Activated CD4-positive, alpha-beta memory T cell treated with anti-CD3 and anti-CD28 coated beads for 36 hours (primary cell): Measurements from ENCODE around the gene MCUR1. TPM values are rescaled to one million over a fixed set of nuclear protein-coding genes. Genes with fewer than 3 reads are reported as not detected.

ENCODE experiments used
- CTCF ChIA-PET: fragments of 350-600 bp; sonication (Branson Sonifier 250); formaldehyde crosslinking; loops from one replicate; lab custom pipeline; 2021; ENCODE audit warnings: antibody characterized with exemption, inconsistent platforms; lab: Charles Lee
- POLR2A ChIA-PET: fragments of 350-600 bp; sonication (Branson Sonifier 250); formaldehyde crosslinking; loops from one replicate; lab custom pipeline; 2021; ENCODE audit warnings: antibody characterized with exemption; lab: Charles Lee
- DNase-seq: peaks from one replicate; pipeline ENCODE4 v3.0.0-alpha.2; 2020
- H3K27ac Mint-ChIP-seq: one replicate; pipeline ENCODE4 v1.8.0; 2021; ENCODE audit warnings: mixed read lengths
- H3K27me3 Mint-ChIP-seq: one replicate; pipeline ENCODE4 v1.8.0; 2021; ENCODE audit warnings: mixed read lengths
- H3K36me3 Mint-ChIP-seq: one replicate; pipeline ENCODE4 v1.8.0; 2021; ENCODE audit warnings: mixed read lengths
- H3K4me1 Mint-ChIP-seq: one replicate; pipeline ENCODE4 v1.8.0; 2021; ENCODE audit warnings: low read depth, mixed read lengths
- H3K4me3 Mint-ChIP-seq: one replicate; pipeline ENCODE4 v1.8.0; 2021; ENCODE audit warnings: mild to moderate bottlenecking, mixed read lengths
- H3K9me3 Mint-ChIP-seq: one replicate; pipeline ENCODE4 v1.8.0; 2021; ENCODE audit warnings: mixed read lengths
- intact Hi-C: fragments of 100-400 bp; cut with micrococcal nuclease; formaldehyde crosslinking; loops from one replicate; pipeline ENCODE4 v1.15.1; 2023
- total RNA-seq, 2 experiments: library from RNA; stranded (reverse); gene quantifications; one replicate each; pipeline ENCODE4 v1.2.3, GENCODE V29; 2021

The MCUR1 gene
- total RNA-seq, 2 experiments from 2014 or later, result 36.6 to 38.8 TPM

DNA sequence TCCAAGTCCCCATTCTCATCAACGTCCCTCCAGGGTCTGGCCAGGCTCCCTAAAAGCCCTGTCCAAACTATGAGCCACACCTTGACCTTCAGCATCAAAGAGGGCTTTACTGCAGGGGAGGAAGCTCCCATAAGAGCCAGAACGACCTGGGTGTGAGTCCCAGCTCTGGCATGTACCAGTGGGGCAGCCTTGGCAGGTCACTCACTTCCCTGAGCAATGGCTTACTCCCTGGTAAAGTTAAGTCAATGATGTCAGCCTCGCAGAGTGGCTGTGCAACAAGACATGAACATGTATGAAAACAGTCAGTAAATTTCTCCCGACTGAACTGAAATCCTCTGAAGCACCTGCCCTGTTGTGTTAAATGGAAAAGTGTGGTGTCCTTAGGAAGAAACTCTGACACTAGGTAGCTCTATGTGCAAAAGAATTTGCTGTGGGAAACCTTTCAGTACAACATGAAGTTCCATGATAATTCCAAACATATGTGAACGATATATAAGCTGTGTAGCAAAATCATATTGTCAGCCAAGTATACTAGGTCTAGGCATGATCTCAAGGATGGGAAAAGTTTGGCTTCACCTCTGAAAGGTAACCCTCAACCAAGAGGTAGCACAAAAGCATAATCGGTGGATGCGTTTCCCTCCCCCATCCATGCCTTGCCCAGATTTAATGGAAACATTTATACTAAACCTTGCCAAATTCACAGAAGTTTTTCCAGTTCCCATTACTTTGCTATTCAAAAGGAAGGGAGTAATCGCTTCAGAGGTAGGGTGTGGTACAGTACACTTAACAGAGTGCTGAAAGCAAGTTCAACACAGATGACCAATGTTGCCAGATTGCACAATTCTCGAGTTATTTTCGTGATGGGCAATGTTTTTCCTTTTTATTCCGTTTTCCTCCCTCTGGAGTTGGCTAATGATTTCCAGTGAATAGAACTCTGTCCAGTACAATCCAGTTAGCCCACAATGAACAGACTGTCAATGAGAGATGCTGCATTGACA lies 53.8 kb downstream of the MCUR1 start:
- Mint-ChIP-seq H3K27ac (no peak overlapping the region), H3K36me3 (peaks cover 2% of the 10 kb centered on the region), H3K4me3 (no peak overlapping the region), H3K27me3 (no peaks in the 10 kb centered on the region), H3K4me1 (peaks cover 26% of the 10 kb centered on the region), H3K9me3 (peaks cover 5% of the 10 kb centered on the region)
- POLR2A ChIA-PET, result interaction anchor here (1.5 kb wide), 1 partner anchor 13 kb away, joined by 6 read pairs; no protein-coding TSS in a partner anchor
- CTCF ChIA-PET, result no interaction called here
- DNase-seq, result no peak
- intact Hi-C loops, result loop anchor here (10.0 kb wide), 1 partner anchor 406 kb away; no protein-coding TSS in a partner anchor

DNA sequence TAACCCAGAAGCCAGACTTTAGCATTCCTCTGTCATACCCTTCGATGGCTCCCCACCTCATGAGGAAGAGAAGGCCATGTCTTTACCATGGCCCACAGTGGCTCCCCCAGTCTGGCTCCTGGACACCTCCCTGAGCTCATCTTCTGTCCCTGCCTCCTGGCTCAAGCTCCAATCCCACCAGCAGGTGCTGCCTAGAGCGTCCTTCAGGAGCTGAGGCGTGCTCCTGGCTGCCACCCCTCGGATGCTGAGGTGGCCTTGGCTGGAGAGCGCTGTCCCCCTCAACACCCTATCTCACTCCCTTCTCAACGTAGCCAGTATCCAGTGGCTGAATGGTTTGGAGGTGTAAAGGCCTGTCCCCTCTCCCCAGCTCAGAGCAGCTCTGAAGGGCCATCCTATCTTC lies 55.3 kb downstream of the MCUR1 start:
- intact Hi-C loops, result no loop called here
- no peaks in the 10 kb centered on the region for H3K27me3 Mint-ChIP-seq
- DNase-seq, result no peak
- peaks cover 4% of the 10 kb centered on the region for H3K9me3 Mint-ChIP-seq
- H3K4me1 Mint-ChIP-seq, result peaks cover 24% of the 10 kb centered on the region
- ChIA-PET CTCF (interaction anchor here (1.3 kb wide), 1 partner anchor 134 kb away, joined by 4 read pairs; no protein-coding TSS in a partner anchor), POLR2A (interaction anchor here (1.2 to 1.4 kb wide), 2 partner anchors 28 to 47 kb away, joined by 3 read pairs; partner anchors contain the start of gene RANBP9)
- H3K27ac Mint-ChIP-seq, result no peak overlapping the region
- peaks cover 2% of the 10 kb centered on the region for H3K36me3 Mint-ChIP-seq
- no peak overlapping the region for H3K4me3 Mint-ChIP-seq

DNA sequence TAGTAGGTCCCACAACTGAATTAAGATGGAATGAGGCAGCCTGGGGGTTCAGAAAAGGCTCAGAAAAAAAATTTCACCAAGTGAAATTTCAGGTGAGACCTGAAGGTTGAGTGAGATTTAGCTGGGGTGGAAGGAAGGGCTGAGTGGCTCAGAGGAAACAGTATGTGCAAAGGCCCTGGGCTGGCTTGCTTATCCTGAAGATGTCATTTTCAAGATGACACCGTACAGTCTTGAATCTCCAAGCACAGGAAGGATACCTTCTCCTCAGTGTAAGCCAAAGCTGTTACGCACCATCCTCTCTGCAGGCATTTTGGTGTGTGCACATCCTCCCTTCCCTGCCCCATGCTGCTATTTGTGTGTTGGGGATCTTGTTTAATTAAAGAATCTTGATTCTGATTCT lies 59.7 kb downstream of the MCUR1 start:
- Mint-ChIP-seq H3K27me3 (no peaks in the 10 kb centered on the region), H3K9me3 (no peaks in the 10 kb centered on the region), H3K27ac (no peak overlapping the region), H3K4me3 (no peak overlapping the region), H3K4me1 (no peaks in the 10 kb centered on the region), H3K36me3 (no peaks in the 10 kb centered on the region)
- ChIA-PET CTCF (no interaction called here), POLR2A (no interaction called here)
- intact Hi-C loops, result no loop called here
- no peak for DNase-seq

DNA sequence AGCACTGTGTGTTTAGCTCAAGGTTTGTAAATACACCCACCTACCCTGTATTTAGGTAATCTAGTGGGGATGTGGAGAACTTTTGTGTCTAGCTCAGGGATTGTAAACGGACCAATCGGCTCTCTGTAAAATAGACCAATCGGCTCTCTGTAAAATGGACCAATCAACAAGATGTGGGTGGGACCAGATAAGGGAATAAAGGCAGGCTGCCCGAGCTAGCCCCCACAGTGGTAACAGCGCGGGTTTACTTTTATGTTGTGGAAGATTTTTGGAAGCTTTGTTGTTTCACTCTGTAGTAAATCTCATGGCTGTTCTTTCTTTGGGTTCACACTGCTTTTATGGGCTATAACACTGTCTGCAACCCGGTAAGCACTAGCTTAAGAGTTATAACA lies 70.6 kb downstream of the MCUR1 start:
- Mint-ChIP-seq H3K27ac (no peak overlapping the region), H3K27me3 (no peaks in the 10 kb centered on the region), H3K4me3 (no peak overlapping the region), H3K36me3 (peaks cover 1% of the 10 kb centered on the region), H3K4me1 (peaks cover 18% of the 10 kb centered on the region), H3K9me3 (peaks cover 2% of the 10 kb centered on the region)
- no peak for DNase-seq
- intact Hi-C loops, result no loop called here
- POLR2A ChIA-PET, result no interaction called here
- CTCF ChIA-PET, result interaction anchor here (0.7 kb wide), 1 partner anchor 131 kb away, joined by 3 read pairs; no protein-coding TSS in a partner anchor

DNA sequence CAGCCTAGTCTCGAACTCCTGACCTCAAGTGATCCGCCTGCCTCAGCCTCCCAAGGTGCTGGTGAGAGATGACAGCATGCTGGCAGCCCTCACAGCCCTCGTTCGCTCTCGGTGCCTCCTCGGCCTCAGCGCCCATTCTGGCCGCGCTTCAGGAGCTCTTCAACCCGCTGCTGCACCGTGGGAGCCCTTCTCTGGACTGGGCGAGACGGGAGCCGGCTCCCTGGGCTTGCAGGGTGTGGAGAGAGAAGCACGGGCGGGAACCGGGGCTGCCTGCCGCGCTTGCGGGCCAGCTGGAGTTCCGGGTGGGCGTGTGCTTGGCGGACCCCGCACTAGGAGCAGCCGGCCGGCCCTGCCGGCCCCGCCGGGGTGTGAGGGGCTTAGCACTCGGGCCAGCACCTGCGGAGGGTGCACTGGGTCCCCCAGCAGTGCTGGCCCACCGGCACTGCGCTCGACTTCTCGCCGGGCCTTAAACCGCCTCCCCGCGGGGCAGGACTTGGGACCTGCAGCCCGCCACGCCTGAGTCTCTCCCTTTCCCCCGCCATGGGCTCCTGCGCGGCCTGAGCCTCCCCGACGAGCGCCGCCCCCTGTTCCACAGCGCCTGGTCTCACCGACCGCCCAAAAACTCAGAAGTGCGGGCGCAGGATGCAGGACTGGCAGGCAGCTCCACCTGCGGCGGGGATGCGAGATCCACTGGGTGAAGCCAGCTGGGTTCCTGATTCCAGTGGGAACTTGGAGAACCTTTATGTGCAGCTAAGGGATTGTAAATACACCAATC lies 71.2 kb downstream of the MCUR1 start:
- POLR2A ChIA-PET, result no interaction called here

DNA sequence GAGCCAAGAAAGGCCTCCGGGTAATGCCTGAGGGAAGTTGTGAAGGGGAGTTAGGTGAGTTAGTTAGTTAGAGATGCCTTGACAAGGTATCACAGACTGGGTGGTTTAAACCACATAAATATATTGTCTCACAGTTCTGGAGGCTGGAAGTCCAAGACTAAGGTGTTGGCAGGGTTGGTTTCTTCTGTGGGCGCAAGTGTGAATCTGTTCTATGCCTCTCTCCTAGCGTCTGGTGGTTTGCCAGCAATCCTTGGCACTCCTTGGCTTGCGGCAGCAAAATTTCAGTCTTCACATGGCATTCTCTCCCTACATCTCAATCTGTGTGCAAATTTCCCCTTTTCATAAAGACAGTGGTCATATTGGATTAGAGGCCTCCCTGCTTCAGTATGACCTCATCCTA lies 73.0 kb downstream of the MCUR1 start:
- no peaks in the 10 kb centered on the region for H3K27me3 Mint-ChIP-seq
- POLR2A ChIA-PET, result no interaction called here
- H3K4me1 Mint-ChIP-seq, result no peaks in the 10 kb centered on the region
- no peak overlapping the region for H3K4me3 Mint-ChIP-seq
- peaks cover 1% of the 10 kb centered on the region for H3K36me3 Mint-ChIP-seq
- no peaks in the 10 kb centered on the region for H3K9me3 Mint-ChIP-seq
- CTCF ChIA-PET, result no interaction called here
- intact Hi-C loops, result no loop called here
- no peak for DNase-seq
- no peak overlapping the region for H3K27ac Mint-ChIP-seq

More for the DNA sequence above, 71.2 kb downstream of the MCUR1 start:
- Mint-ChIP-seq H3K9me3 (peaks cover 2% of the 10 kb centered on the region), H3K36me3 (peaks cover 1% of the 10 kb centered on the region), H3K27ac (no peak overlapping the region), H3K4me3 (peak overlapping the region; percentile 53), H3K27me3 (no peaks in the 10 kb centered on the region), H3K4me1 (peaks cover 14% of the 10 kb centered on the region)
- intact Hi-C loops, result no loop called here
- CTCF ChIA-PET, result no interaction called here
- no peak for DNase-seq

Other genes starting within 250 kb of the MCUR1 start
- gene SIRT5, start 240.0 kb downstream of the MCUR1 start, total RNA-seq, result 10 to 100 TPM in 1 of 2 experiments, 1 to 10 TPM in 1; 9.9 to 10.4 TPM
- gene NOL7, start 199.2 kb downstream of the MCUR1 start, total RNA-seq, result 10 to 100 TPM; 88.0 to 94.9 TPM
- 10 to 100 TPM; 63.7 to 66.2 TPM for gene RANBP9, start 102.7 kb downstream of the MCUR1 start, total RNA-seq
- gene RNF182, start 110.4 kb upstream of the MCUR1 start, total RNA-seq, result not detected